C4-2B (cell line): ENCODE results near the gene SUMF1.

Experiments used
- CTCF ChIP-seq: fragments of 450-650 bp; conservative IDR thresholded peaks from 2 replicates; pipeline ENCODE4 v1.5.1; 2017; ENCODE audit warnings: mild to moderate bottlenecking
- ZFX ChIP-seq: fragments of 450-650 bp; IDR thresholded peaks from 2 replicates; pipeline ENCODE4 v1.6.1; 2017

GRCh38 chr3:4340411-4341335, 126.4 kb downstream of the SUMF1 start:
- TF ChIP-seq CTCF (no peak), ZFX (no peak)
